Measurements from ENCODE around the gene OR4N2. TPM values are rescaled to one million over a fixed set of nuclear protein-coding genes. Genes with fewer than 3 reads are reported as not detected.
A peak's percentile ranks its signal among the peaks of the same experiment; 100 is the strongest.
"Not testable (repeated sequence)": the region's sequence is repeated elsewhere in the genome, so short reads cannot be mapped to it uniquely, and the experiment has no call there.

Gene OR4N2
- polyA plus RNA-seq, 1 experiment, result not detected

GRCh38 chr14:19851365-19851764 is 47.8 kb downstream of the OR4N2 start:
- TF ChIP-seq CTCF (IDR thresholded peaks at IDR 0.05; ENCODE audit: low read depth, low read length), result no peak
- CTCF ChIA-PET, result no interaction called here

GRCh38 chr14:19866061-19866669 is 62.6 kb downstream of the OR4N2 start:
- H3K4me3 ChIP-seq (ENCODE audit: low read depth, low read length); POLR2A ChIA-PET; H3K27me3 ChIP-seq (ENCODE audit: control insufficient read depth, insufficient read depth, low read length); DNase-seq (ENCODE audit: low read depth, low spot score); CTCF ChIA-PET; H3K27ac ChIP-seq (ENCODE audit: low read depth, low read length): not testable (repeated sequence)
- peaks cover 20% of the 10 kb centered on the region for H3K9me3 ChIP-seq (ENCODE audit: control insufficient read depth, insufficient read depth, low read length)

More at GRCh38 chr14:19851365-19851764, 47.8 kb downstream of the OR4N2 start:
- no peak for DNase-seq (ENCODE audit: low read depth, low spot score)
- POLR2A ChIA-PET, result no interaction called here
- no peak overlapping the region for H3K27ac ChIP-seq (ENCODE audit: low read depth, low read length)
- H3K9me3 ChIP-seq (ENCODE audit: control insufficient read depth, insufficient read depth, low read length), result peaks cover 7% of the 10 kb centered on the region
- no peak overlapping the region for H3K4me3 ChIP-seq (ENCODE audit: low read depth, low read length)
- no peaks in the 10 kb centered on the region for H3K27me3 ChIP-seq (ENCODE audit: control insufficient read depth, insufficient read depth, low read length)

GRCh38 chr14:19873178-19873577 is 69.6 kb downstream of the OR4N2 start:
- no peak for DNase-seq (ENCODE audit: low read depth, low spot score)
- H3K4me3 ChIP-seq (ENCODE audit: low read depth, low read length), result no peak overlapping the region
- CTCF ChIA-PET, result no interaction called here
- H3K9me3 ChIP-seq (ENCODE audit: control insufficient read depth, insufficient read depth, low read length), result peaks cover 23% of the 10 kb centered on the region; the same call in 1 of the 2 replicates
- POLR2A ChIA-PET, result no interaction called here
- H3K27ac ChIP-seq (ENCODE audit: low read depth, low read length), result no peak overlapping the region
- no peak for TF ChIP-seq CTCF (IDR thresholded peaks at IDR 0.05; ENCODE audit: low read depth, low read length)
- H3K27me3 ChIP-seq (ENCODE audit: control insufficient read depth, insufficient read depth, low read length), result no peaks in the 10 kb centered on the region

GRCh38 chr14:19874842-19875241 is 71.3 kb downstream of the OR4N2 start, which contains the start of gene OR4K2:
TSS of gene OR4K2 (plus strand) at chr14:19875142. CDS start at chr14:19876268, 1,126 bp downstream.
- no peak for TF ChIP-seq CTCF (IDR thresholded peaks at IDR 0.05; ENCODE audit: low read depth, low read length)
- no peak within 1 kb of the TSS for H3K27ac ChIP-seq (ENCODE audit: low read depth, low read length)
- POLR2A ChIA-PET, result no interaction called here
- no peak for DNase-seq (ENCODE audit: low read depth, low spot score)
- CTCF ChIA-PET, result no interaction called here
- no peak within 1 kb of the TSS for H3K4me3 ChIP-seq (ENCODE audit: low read depth, low read length)
- peaks cover 11% of the 10 kb centered on the region; the same call in 1 of the 2 replicates for H3K9me3 ChIP-seq (ENCODE audit: control insufficient read depth, insufficient read depth, low read length)
- no peaks in the 10 kb centered on the region for H3K27me3 ChIP-seq (ENCODE audit: control insufficient read depth, insufficient read depth, low read length)

- ChIA-PET POLR2A (no interaction called here), CTCF (no interaction called here)
- no peak for DNase-seq (ENCODE audit: low read depth, low spot score)
- TF ChIP-seq CTCF (IDR thresholded peaks at IDR 0.05; ENCODE audit: low read depth, low read length), result peak; percentile 45
- Histone ChIP-seq H3K4me3 (ENCODE audit: low read depth, low read length) (no peak overlapping the region), H3K9me3 (ENCODE audit: control insufficient read depth, insufficient read depth, low read length) (peaks cover 10% of the 10 kb centered on the region), H3K27ac (ENCODE audit: low read depth, low read length) (no peak overlapping the region), H3K27me3 (ENCODE audit: control insufficient read depth, insufficient read depth, low read length) (no peaks in the 10 kb centered on the region)
Measured at GRCh38 chr14:19878029-19878642, 74.6 kb downstream of the OR4N2 start.

Other genes with a start within 250 kb of the OR4N2 start
- gene OR11H2, start 89.9 kb upstream of the OR4N2 start, polyA plus RNA-seq (2011; rRNA removed), result not detected in 2 replicates
- gene OR4Q3, start 60.2 kb upstream of the OR4N2 start, polyA plus RNA-seq (2011; rRNA removed), result not detected in 2 replicates
- gene OR4M1, start 30.3 kb upstream of the OR4N2 start, polyA plus RNA-seq (2011; rRNA removed), result not detected in 2 replicates
- not detected in 2 replicates for gene OR4K2, start 71.4 kb downstream of the OR4N2 start, polyA plus RNA-seq (2011; rRNA removed)
- not detected in 2 replicates for gene OR4K5, start 116.8 kb downstream of the OR4N2 start, polyA plus RNA-seq (2011; rRNA removed)
- not detected in 2 replicates for gene OR4K1, start 127.1 kb downstream of the OR4N2 start, polyA plus RNA-seq (2011; rRNA removed)
- gene OR4K15, start 171.8 kb downstream of the OR4N2 start, polyA plus RNA-seq (2011; rRNA removed), result not detected in 2 replicates
- gene OR4Q2, start 198.4 kb downstream of the OR4N2 start, polyA plus RNA-seq (2011; rRNA removed), result not detected in 2 replicates
- gene OR4K14, start 215.5 kb downstream of the OR4N2 start, polyA plus RNA-seq (2011; rRNA removed), result not detected in 2 replicates
- gene OR4K13, start 232.3 kb downstream of the OR4N2 start, polyA plus RNA-seq (2011; rRNA removed), result not detected in 2 replicates

Data from AG04450 (cell line).